Right lobe of liver (tissue), 6 donors: ENCODE results near the gene XRCC4. TPM values are rescaled to one million over a fixed set of nuclear protein-coding genes. Genes with fewer than 3 reads are reported as not detected.

Experiments
- ATAC-seq, 4 donors: fragments of 200-7000 bp; cut with Tn5 transposase; one replicate each; pipeline ENCODE4 v1.9.1; 2020; ENCODE audit warnings: mild to moderate bottlenecking in 4 of 4, moderate library complexity in 4 of 4
- DNase-seq, 3 donors: peaks; one replicate each; pipeline ENCODE4 v3.0.0-alpha.2; 2020
- H3K27ac ChIP-seq, 3 donors: fragments of 200-600 bp; one replicate each; pipeline ENCODE4 v1.8.0; 2022
- H3K27me3 ChIP-seq, 2 donors: fragments of 200-600 bp; one replicate each; pipeline ENCODE4 v1.8.0; 2022
- H3K36me3 ChIP-seq, 4 donors: fragments of 200-600 bp; sonication (generic) in 1 of 4; one replicate each; pipeline versions ENCODE4 v1.5.1 to v1.8.0; 2017 to 2022; ENCODE audit warnings: control low read depth in 1 of 4
- H3K4me1 ChIP-seq, 4 donors: fragments of 200-600 bp; sonication (generic) in 1 of 4; one replicate each; pipeline versions ENCODE4 v1.5.1 to v1.8.0; 2017 to 2022; ENCODE audit warnings: control low read depth in 1 of 4
- H3K4me3 ChIP-seq, 3 donors: fragments of 200-600 bp; one replicate each; pipeline ENCODE4 v1.8.0; 2022
- H3K9me3 ChIP-seq, 4 donors: fragments of 200-600 bp; sonication (generic) in 1 of 4; one replicate each; pipeline versions ENCODE4 v1.5.1 to v1.8.0; 2017 to 2022; ENCODE audit warnings: control low read depth in 1 of 4
- POLR2A ChIP-seq: fragments of 450-650 bp; IDR thresholded peaks from one replicate; pipeline ENCODE4 v1.6.1; 2017; ENCODE audit warnings: antibody characterized with exemption, mild to moderate bottlenecking
- WGBS: methylation state at CpG from one replicate; pipeline ENCODE4 v1.1.6; 2018; ENCODE audit warnings: low coverage, low lambda C conversion rate; ENCODE audit not compliant: insufficient coverage; ENCODE audit errors: missing lambda C conversion rate; 5-methylcytosine and 5-hydroxymethylcytosine counted together
- intact Hi-C, 2 donors: fragments of 100-400 bp; cut with DNase I; formaldehyde crosslinking; loops; one replicate each; pipeline versions ENCODE4 v1.11.2 to v1.14.1; 2022
- total RNA-seq, 6 experiments: library from RNA; depleted of rRNA in 2 of 6; stranded (reverse); fragments of >200 nt in 2 of 6; fragmentation: NEBNext Ultra II Directional in 3 of 6; extraction: Animal tissue kit (Norgen Biotek cat#: 25700) in 3 of 6; gene quantifications; one replicate each; pipeline versions ENCODE4 v1.1.0 to v1.2.4, GENCODE V29; 2016 to 2023
- TF ChIP-seq, protein P1 (sequence below), 4 donors: fragments of 200-600 bp in 3 of 4; fragments of 450-650 bp in 1 of 4; IDR thresholded peaks; one replicate each; pipeline versions ENCODE4 v1.5.1 to v1.8.0; 2016 to 2022; ENCODE audit warnings: antibody characterized with exemption in 4 of 4, mild to moderate bottlenecking in 2 of 4
- donor health status: DM: no; HTN: yes; CAD: no.
- donor health status: DM: no; HTN: no; CAD: no.
- donor health status: DM: no; HTN: no; CAD: no.
- donor health status: DM: no; HTN: yes; CAD: no.
- donor health status: DM: no; HTN: yes; CAD: no.

The XRCC4 gene
- total RNA-seq, 6 experiments from 2014 or later = 1.6 to 4.8 (median 2.5) TPM

DNA sequence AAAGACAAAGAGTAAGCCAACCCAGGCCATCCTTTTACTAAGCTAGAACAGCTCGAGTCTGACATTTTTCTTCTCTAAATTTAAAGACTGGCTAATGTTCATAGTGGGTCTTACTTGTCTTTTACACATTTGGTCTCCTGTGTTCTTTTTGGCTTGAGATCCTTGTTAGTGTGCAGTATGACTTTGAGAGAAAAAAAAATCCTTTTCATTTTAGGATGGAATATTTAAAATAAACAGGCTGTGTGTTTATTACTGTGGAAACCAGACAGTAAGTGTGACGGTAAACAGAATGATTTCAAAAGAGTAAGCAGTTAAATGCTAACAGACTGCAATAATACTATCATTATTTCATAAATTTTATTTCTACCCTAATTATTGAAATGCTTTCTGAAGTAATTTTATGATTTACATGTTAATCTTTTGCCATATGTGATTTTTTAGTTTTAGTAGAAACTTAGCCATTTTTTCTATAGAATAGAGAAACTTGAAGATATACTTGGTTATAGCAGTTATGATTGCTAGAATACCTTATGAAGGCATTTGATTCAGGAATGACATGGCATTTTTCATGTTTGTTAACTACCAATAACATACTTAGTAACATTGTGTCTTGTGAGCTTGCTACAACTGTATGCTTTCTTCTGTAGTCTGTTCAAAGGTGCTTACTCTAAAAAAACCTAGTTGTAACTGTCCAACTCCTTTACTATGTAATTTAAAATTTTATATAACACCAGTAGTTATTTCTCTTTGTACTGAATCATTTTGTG is 92.4 kb downstream of the XRCC4 start:
- Histone ChIP-seq H3K9me3 (no peaks in the 10 kb centered on the region), H3K27me3 (no peaks in the 10 kb centered on the region), H3K36me3 (no peaks in the 10 kb centered on the region), H3K4me3 (no peak overlapping the region), H3K27ac (no peak overlapping the region), H3K4me1 (peaks cover 0 to 28% (median 7%) of the 10 kb centered on the region in 4 donors)
- TF ChIP-seq, protein P1, sequence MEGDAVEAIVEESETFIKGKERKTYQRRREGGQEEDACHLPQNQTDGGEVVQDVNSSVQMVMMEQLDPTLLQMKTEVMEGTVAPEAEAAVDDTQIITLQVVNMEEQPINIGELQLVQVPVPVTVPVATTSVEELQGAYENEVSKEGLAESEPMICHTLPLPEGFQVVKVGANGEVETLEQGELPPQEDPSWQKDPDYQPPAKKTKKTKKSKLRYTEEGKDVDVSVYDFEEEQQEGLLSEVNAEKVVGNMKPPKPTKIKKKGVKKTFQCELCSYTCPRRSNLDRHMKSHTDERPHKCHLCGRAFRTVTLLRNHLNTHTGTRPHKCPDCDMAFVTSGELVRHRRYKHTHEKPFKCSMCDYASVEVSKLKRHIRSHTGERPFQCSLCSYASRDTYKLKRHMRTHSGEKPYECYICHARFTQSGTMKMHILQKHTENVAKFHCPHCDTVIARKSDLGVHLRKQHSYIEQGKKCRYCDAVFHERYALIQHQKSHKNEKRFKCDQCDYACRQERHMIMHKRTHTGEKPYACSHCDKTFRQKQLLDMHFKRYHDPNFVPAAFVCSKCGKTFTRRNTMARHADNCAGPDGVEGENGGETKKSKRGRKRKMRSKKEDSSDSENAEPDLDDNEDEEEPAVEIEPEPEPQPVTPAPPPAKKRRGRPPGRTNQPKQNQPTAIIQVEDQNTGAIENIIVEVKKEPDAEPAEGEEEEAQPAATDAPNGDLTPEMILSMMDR (IDR thresholded peaks at IDR 0.05) = no peak
- TF ChIP-seq POLR2A = no peak
- 58% methylated on average over 2 of the region's 2 CpGs for WGBS
- no peak for DNase-seq
- intact Hi-C loops = no loop called here
- no peak for ATAC-seq

DNA sequence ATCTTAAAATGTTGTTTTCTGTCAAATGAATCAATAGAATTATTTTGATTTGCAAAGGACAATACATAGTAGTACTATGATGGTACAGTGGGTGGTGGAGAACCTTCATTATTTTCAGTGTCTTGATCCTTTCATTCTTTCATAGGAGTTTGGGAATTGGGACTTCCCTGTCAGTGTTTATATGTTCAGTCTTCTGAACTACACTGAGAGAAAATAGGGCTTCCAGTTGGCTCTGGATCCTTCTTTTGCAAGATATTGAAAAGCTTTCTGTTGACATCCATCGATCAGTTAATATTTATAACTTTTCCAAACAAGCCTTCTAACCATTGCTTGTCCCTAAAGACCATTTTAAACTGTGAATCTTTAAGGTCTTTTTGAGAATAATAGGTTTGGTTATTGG is 94.7 kb downstream of the XRCC4 start:
- DNase-seq = no peak
- no peak for TF ChIP-seq POLR2A
- TF ChIP-seq, protein P1 (IDR thresholded peaks at IDR 0.05) = no peak

DNA sequence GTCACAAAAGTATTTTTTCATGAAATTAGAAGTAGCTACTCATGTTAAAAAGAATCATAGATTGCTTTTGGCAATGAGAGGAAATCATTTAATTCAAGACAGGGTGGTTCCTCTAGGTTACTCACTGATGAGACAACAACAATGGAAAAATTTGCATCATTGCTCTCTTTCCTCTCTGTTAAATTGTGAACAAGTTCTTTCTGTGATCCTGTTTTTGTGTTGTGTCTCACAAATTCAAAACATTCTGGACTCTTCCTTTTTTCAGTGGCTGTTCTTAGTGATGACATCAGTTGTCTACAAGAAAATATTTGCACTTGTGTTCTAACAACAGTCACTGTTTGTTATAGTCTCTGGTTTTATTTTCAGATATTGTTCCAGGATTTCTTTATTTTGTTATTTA is 95.3 kb downstream of the XRCC4 start:
- Histone ChIP-seq H3K9me3 (no peaks in the 10 kb centered on the region), H3K36me3 (no peaks in the 10 kb centered on the region), H3K4me3 (no peak overlapping the region), H3K27me3 (no peaks in the 10 kb centered on the region), H3K27ac (no peak overlapping the region), H3K4me1 (peaks cover 0 to 28% (median 7%) of the 10 kb centered on the region in 4 donors)
- intact Hi-C loops = no loop called here
- DNase-seq (no peak), ATAC-seq (peak in 2 of 4 donors; percentile 47 to 56)
- TF ChIP-seq POLR2A = no peak
- TF ChIP-seq, protein P1 (IDR thresholded peaks at IDR 0.05) = no peak

More for the DNA sequence above, 94.7 kb downstream of the XRCC4 start:
- H3K27ac ChIP-seq = no peak overlapping the region
- no peaks in the 10 kb centered on the region for H3K36me3 ChIP-seq
- intact Hi-C loops = no loop called here
- H3K4me1 ChIP-seq = peaks cover 0 to 28% (median 7%) of the 10 kb centered on the region in 4 donors
- H3K27me3 ChIP-seq = no peaks in the 10 kb centered on the region
- no peak overlapping the region for H3K4me3 ChIP-seq
- 33% methylated on average over 1 of the region's 1 CpG for WGBS
- H3K9me3 ChIP-seq = no peaks in the 10 kb centered on the region
- peak in 3 of 4 donors; percentile 43 to 64 (median 64) for ATAC-seq

DNA sequence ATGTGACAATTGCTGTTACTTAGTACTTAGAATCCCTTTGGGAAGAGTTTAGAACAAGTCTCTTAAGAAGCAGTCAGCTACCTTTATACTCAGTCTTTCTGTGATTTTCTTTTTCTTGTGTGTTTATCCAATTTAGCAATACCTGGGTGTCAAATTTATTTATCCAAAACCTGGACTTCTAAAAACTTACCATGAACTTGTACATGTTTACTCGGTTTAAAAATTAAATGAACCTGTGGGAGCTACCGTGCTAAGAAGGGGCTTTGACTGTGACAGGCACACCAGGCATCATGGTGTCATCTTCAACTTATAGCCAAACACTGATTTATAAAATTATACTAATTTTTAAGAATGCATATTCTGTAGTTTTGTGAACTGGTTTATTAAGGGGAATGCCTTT is 96.5 kb downstream of the XRCC4 start:
- H3K4me3 ChIP-seq = no peak overlapping the region
- no peaks in the 10 kb centered on the region for H3K27me3 ChIP-seq
- H3K4me1 ChIP-seq = peaks cover 0 to 28% (median 7%) of the 10 kb centered on the region in 4 donors
- no peaks in the 10 kb centered on the region for H3K9me3 ChIP-seq
- intact Hi-C loops = no loop called here
- peak; percentile 32 to 67 (median 60) for ATAC-seq
- no peak for TF ChIP-seq POLR2A
- TF ChIP-seq, protein P1 (IDR thresholded peaks at IDR 0.05) = no peak
- 40% methylated on average over 2 of the region's 2 CpGs for WGBS
- no peak for DNase-seq
- peak overlapping the region in 2 of 3 donors; percentile 12 to 29 for H3K27ac ChIP-seq
- no peaks in the 10 kb centered on the region for H3K36me3 ChIP-seq
